Measurements from ENCODE around the gene DUSP14.

DUSP14 gene

GRCh38 chr17:37553401-37553966 lies 63.8 kb downstream of the DUSP14 start:
- no peak for DNase-seq

- no peak for DNase-seq
Measured at GRCh38 chr17:37555386-37555785, 65.7 kb downstream of the DUSP14 start.

- DNase-seq: no peak
Measured at GRCh38 chr17:37557482-37557881, 67.8 kb downstream of the DUSP14 start.

- DNase-seq: no peak
Measured at GRCh38 chr17:37558299-37558698, 68.6 kb downstream of the DUSP14 start.

- no peak for DNase-seq
Measured at GRCh38 chr17:37562016-37562745, 72.5 kb downstream of the DUSP14 start.

All from nucleus accumbens (tissue), 56 donors.